ENCODE data around the gene PKIG.
A peak's percentile ranks its signal among the peaks of the same experiment; 100 is the strongest.

PKIG gene

DNA sequence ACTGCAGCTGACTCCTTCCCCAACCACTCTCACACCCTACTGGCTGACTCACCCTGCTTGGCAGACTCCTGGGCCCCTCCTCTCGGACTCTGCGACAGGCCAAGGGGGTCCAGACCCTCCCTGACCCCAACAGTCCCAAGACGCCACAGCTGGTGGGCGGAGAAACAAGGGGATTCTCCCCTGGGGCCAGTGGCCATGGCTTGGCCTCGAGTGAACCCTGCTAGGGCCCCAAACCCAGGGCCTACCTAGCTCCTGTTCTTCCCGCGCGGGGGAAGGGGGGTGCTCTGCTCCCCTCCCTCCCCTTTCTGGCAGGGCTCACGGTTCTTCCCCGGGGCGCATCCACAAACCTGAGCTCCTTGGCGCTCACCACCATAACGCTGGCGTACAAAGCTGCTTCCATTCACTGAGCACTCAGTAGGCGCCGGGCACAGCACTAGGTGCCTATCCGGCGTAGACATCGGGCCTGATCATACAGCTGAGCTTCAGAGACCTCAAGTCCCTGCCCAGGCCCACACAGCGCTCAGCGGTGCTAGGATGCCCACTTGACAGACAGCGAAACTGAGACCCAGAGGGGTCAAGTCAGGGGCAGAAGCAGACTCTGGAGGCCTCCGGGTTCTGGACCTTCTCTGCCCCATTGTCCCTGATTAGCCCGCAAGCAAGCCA, 68.5 kb downstream of the PKIG start:
- H3K27ac ChIP-seq (ENCODE audit: low read depth, low read length), result peak overlapping the region; percentile 93
- TF ChIP-seq EZH2phosphoT487 (conservative IDR thresholded peaks at IDR 0.05; ENCODE audit: low read length), result no peak
- TF ChIP-seq, protein P1, sequence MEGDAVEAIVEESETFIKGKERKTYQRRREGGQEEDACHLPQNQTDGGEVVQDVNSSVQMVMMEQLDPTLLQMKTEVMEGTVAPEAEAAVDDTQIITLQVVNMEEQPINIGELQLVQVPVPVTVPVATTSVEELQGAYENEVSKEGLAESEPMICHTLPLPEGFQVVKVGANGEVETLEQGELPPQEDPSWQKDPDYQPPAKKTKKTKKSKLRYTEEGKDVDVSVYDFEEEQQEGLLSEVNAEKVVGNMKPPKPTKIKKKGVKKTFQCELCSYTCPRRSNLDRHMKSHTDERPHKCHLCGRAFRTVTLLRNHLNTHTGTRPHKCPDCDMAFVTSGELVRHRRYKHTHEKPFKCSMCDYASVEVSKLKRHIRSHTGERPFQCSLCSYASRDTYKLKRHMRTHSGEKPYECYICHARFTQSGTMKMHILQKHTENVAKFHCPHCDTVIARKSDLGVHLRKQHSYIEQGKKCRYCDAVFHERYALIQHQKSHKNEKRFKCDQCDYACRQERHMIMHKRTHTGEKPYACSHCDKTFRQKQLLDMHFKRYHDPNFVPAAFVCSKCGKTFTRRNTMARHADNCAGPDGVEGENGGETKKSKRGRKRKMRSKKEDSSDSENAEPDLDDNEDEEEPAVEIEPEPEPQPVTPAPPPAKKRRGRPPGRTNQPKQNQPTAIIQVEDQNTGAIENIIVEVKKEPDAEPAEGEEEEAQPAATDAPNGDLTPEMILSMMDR (IDR thresholded peaks at IDR 0.05; ENCODE audit: insufficient read depth, low read length, poor library complexity, severe bottlenecking), result no peak

DNA sequence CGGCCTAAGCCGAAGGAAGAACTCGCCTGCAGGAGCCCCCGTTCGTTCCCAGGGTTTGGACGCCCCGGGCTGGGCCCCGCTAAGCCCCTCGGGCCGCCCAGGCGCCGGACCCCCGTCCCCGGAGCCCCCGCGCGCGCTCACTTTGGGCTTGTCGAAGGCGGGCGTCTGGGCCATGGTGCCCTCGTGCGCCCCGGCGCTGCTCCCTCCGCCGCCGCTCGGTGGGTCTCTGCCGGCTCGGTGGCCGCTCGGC, 69.0 kb downstream of the PKIG start:
- Histone ChIP-seq H3K4me2 (ENCODE audit: low read depth, low read length, poor library complexity, severe bottlenecking) (peak overlapping the region; percentile 87), H2AFZ (ENCODE audit: low read depth, low read length, severe bottlenecking) (peak overlapping the region; percentile 65), H3K9me3 (ENCODE audit: insufficient read depth, low read length) (no peaks in the 10 kb centered on the region), H3F3A (ENCODE audit: insufficient read depth) (peaks cover 26% of the 10 kb centered on the region), H3K9me2 (replicated peaks; ENCODE audit: insufficient read depth, low read length) (no peaks in the 10 kb centered on the region), H3K27ac (ENCODE audit: low read depth, low read length) (peak overlapping the region; percentile 93), H3K79me2 (ENCODE audit: insufficient read depth, low read length) (peaks cover 25% of the 10 kb centered on the region), H3K27me3 (ENCODE audit: low read length) (no peaks in the 10 kb centered on the region), H3K9ac (ENCODE audit: low read length) (peak overlapping the region; percentile 86), H3K36me3 (ENCODE audit: low read length) (no peaks in the 10 kb centered on the region), H4K20me1 (ENCODE audit: low read depth, low read length) (no peaks in the 10 kb centered on the region), H3K4me3 (ENCODE audit: insufficient read depth, low read length, poor library complexity, severe bottlenecking) (peak overlapping the region; percentile 87)
- no peak for TF ChIP-seq EZH2phosphoT487 (conservative IDR thresholded peaks at IDR 0.05; ENCODE audit: low read length)
- TF ChIP-seq, protein P1 (IDR thresholded peaks at IDR 0.05; ENCODE audit: insufficient read depth, low read length, poor library complexity, severe bottlenecking), result no peak

More for the DNA sequence above, 68.5 kb downstream of the PKIG start:
- Histone ChIP-seq H3F3A (ENCODE audit: insufficient read depth) (peaks cover 30% of the 10 kb centered on the region), H3K79me2 (ENCODE audit: insufficient read depth, low read length) (peaks cover 25% of the 10 kb centered on the region), H3K9ac (ENCODE audit: low read length) (peak overlapping the region; percentile 86), H3K36me3 (ENCODE audit: low read length) (no peaks in the 10 kb centered on the region), H3K4me3 (ENCODE audit: insufficient read depth, low read length, poor library complexity, severe bottlenecking) (peak overlapping the region; percentile 87), H3K4me2 (ENCODE audit: low read depth, low read length, poor library complexity, severe bottlenecking) (peak overlapping the region; percentile 87), H3K9me3 (ENCODE audit: insufficient read depth, low read length) (no peaks in the 10 kb centered on the region), H4K20me1 (ENCODE audit: low read depth, low read length) (no peaks in the 10 kb centered on the region), H2AFZ (ENCODE audit: low read depth, low read length, severe bottlenecking) (peak overlapping the region; percentile 65), H3K9me2 (replicated peaks; ENCODE audit: insufficient read depth, low read length) (no peaks in the 10 kb centered on the region), H3K27me3 (ENCODE audit: low read length) (no peaks in the 10 kb centered on the region)

DNA sequence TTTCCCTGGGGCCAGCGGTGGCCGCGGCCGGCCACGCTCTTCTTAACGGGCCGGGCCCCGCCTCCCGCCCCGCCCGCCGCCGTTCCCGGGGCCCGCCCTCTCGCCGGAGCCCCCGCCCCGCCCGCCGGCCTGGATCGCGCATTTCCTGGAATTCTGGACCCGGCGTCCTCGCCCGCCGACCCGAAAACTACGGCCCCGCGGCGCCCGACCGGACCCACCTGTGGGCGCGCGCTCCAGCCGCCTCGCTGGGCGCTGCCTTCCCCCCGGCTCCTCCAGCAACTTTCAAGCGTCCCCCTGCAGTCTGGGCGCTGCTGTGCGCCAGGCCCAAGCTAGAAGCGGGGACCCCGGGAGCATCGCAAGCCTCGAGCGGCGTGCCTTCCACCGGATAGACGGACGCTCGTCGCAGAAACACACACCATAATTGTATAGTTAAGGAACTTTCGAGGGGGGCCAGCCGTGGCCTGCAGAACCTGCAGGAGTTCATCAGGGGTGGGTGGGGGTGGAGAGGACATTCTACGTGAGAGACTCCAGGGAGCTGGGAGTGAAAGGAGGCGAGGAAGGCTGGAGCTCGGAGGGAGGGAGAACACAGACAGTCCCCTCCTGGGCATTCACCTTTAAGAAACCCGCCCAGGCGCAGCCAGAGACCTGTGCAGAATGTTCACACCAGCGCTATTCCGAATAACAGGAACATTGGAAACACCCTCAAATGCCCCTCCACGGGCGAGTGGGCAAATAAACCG, 69.5 kb downstream of the PKIG start, which contains the start of gene ADA:
Gene ADA (minus strand): TSS at position 16 of the 740 bp plus-strand sequence. CDS start 92 bp downstream, outside the sequence.
- no peaks in the 10 kb centered on the region for H3K9me3 ChIP-seq (ENCODE audit: insufficient read depth, low read length)
- H4K20me1 ChIP-seq (ENCODE audit: low read depth, low read length), result no peaks in the 10 kb centered on the region
- no peaks in the 10 kb centered on the region for H3K9me2 ChIP-seq (replicated peaks; ENCODE audit: insufficient read depth, low read length)
- peak within 1 kb of the TSS; percentile 93 for H3K27ac ChIP-seq (ENCODE audit: low read depth, low read length)
- peak within 1 kb of the TSS; percentile 86 for H3K9ac ChIP-seq (ENCODE audit: low read length)
- no peaks in the 10 kb centered on the region for H3K36me3 ChIP-seq (ENCODE audit: low read length)
- peaks cover 21% of the 10 kb centered on the region for H3F3A ChIP-seq (ENCODE audit: insufficient read depth)
- no peaks in the 10 kb centered on the region for H3K27me3 ChIP-seq (ENCODE audit: low read length)
- H3K4me3 ChIP-seq (ENCODE audit: insufficient read depth, low read length, poor library complexity, severe bottlenecking), result peak within 1 kb of the TSS; percentile 87
- peaks cover 25% of the 10 kb centered on the region for H3K79me2 ChIP-seq (ENCODE audit: insufficient read depth, low read length)
- peak within 1 kb of the TSS; percentile 87 for H2AFZ ChIP-seq (ENCODE audit: low read depth, low read length, severe bottlenecking)
- TF ChIP-seq, protein P1 (IDR thresholded peaks at IDR 0.05; ENCODE audit: insufficient read depth, low read length, poor library complexity, severe bottlenecking), result no peak
- no peak for TF ChIP-seq EZH2phosphoT487 (conservative IDR thresholded peaks at IDR 0.05; ENCODE audit: low read length)
- peak within 1 kb of the TSS; percentile 87 for H3K4me2 ChIP-seq (ENCODE audit: low read depth, low read length, poor library complexity, severe bottlenecking)
